ENCODE results near the gene PNPLA1.

The PNPLA1 gene

DNA sequence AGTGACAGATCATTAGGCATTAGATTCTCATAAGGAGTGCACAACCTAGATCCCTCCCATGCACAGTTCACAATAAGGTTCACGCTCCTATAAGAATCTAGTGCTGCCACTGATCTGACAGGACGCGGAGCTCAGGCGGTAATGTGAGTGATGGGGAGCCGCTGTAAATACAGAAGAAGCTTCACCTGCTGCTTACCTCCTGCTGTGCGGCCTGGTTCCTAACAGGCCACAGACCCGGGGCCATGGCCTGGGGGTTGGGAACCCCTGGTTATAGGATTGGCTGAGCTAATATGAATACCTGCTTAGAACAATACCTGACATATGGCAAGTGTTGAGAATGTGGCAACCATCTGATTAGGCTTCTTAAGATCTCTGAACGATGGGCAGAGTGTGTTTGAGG lies 2.4 kb downstream of the PNPLA1 start:
- H3K9me3 ChIP-seq (ENCODE audit: control insufficient read depth, insufficient read depth, low read depth, low read length) = no peaks in the 10 kb centered on the region
- no peak overlapping the region for H3K27ac ChIP-seq (ENCODE audit: low read depth, low read length)

DNA sequence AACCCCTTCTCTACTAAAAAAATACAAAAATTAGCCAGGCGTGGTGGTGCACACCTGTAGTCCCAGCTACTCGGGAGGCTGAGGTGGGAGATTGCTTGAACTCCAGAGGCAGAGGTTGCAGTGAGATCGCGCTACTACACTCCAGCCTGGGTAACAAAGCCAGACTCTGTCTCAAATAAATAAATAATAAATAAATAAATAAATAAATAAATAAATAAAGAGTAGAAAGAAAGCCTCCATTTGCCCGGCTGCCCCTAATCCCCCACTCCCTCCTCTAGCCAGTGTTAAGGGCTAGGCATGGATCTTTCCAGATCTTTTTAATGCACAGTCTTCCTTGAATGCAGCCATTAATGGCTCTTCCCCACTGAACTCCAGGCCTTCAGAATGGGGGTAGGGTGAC lies 3.2 kb downstream of the PNPLA1 start:
- Histone ChIP-seq H3K27me3 (ENCODE audit: control insufficient read depth, insufficient read depth, low read length) (no peaks in the 10 kb centered on the region; the same call in 1 of the 2 replicates), H3K27ac (ENCODE audit: low read depth, low read length) (no peak overlapping the region), H3K4me3 (ENCODE audit: low read depth, low read length) (no peak overlapping the region), H3K4me1 (ENCODE audit: control insufficient read depth, insufficient read depth, low read length) (peaks cover 5% of the 10 kb centered on the region; the same call in 1 of the 2 replicates), H3K9ac (ENCODE audit: low read length) (no peak overlapping the region), H3K9me3 (ENCODE audit: control insufficient read depth, insufficient read depth, low read depth, low read length) (no peaks in the 10 kb centered on the region), H3K36me3 (ENCODE audit: control insufficient read depth, insufficient read depth, low read length) (no peaks in the 10 kb centered on the region)

More for the DNA sequence above, 2.4 kb downstream of the PNPLA1 start:
- Histone ChIP-seq H3K27me3 (ENCODE audit: control insufficient read depth, insufficient read depth, low read length) (no peaks in the 10 kb centered on the region; the same call in 1 of the 2 replicates), H3K9ac (ENCODE audit: low read length) (no peak overlapping the region), H3K4me1 (ENCODE audit: control insufficient read depth, insufficient read depth, low read length) (peaks cover 5% of the 10 kb centered on the region; the same call in 1 of the 2 replicates), H3K4me3 (ENCODE audit: low read depth, low read length) (no peak overlapping the region), H3K36me3 (ENCODE audit: control insufficient read depth, insufficient read depth, low read length) (no peaks in the 10 kb centered on the region)

DNA sequence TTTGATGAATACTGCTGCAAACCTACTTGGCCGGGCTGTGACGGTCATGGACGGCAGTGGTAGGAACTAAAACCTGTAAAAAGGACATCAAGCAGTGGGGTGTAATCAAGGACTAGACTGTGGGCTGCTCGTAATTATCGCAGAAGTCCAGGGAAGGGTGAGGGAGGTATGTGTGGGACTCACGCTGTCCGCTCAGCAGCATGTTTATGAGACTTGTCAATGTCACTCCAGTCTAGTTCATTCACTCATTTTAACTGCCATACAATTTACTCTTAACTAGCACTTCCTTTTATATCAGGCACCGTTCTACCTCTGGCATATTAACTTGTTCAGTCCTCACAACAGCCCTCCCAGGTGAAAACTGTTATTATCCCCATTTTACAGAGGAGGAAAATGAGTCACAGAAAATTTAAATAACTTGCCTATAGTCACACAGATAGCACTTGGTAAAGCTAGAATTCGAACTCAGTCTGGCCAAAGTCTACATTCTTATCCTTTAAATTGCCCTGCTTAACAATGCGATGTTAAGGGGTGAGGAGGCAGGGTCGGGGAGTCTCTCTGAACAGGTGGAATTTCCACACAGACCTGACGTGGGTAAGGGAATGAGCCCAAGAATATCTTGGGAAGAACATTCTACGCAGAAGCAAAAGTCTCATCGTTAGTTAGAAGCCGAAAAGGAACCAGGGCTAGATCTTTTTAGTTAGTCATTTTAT lies 4.1 kb downstream of the PNPLA1 start:
- Histone ChIP-seq H3K9me3 (ENCODE audit: control insufficient read depth, insufficient read depth, low read depth, low read length) (no peaks in the 10 kb centered on the region), H3K4me3 (ENCODE audit: low read depth, low read length) (no peak overlapping the region), H3K4me1 (ENCODE audit: control insufficient read depth, insufficient read depth, low read length) (peaks cover 5% of the 10 kb centered on the region; the same call in 1 of the 2 replicates), H3K27me3 (ENCODE audit: control insufficient read depth, insufficient read depth, low read length) (no peaks in the 10 kb centered on the region; the same call in 1 of the 2 replicates), H3K36me3 (ENCODE audit: control insufficient read depth, insufficient read depth, low read length) (no peaks in the 10 kb centered on the region), H3K27ac (ENCODE audit: low read depth, low read length) (no peak overlapping the region), H3K9ac (ENCODE audit: low read length) (no peak overlapping the region)

DNA sequence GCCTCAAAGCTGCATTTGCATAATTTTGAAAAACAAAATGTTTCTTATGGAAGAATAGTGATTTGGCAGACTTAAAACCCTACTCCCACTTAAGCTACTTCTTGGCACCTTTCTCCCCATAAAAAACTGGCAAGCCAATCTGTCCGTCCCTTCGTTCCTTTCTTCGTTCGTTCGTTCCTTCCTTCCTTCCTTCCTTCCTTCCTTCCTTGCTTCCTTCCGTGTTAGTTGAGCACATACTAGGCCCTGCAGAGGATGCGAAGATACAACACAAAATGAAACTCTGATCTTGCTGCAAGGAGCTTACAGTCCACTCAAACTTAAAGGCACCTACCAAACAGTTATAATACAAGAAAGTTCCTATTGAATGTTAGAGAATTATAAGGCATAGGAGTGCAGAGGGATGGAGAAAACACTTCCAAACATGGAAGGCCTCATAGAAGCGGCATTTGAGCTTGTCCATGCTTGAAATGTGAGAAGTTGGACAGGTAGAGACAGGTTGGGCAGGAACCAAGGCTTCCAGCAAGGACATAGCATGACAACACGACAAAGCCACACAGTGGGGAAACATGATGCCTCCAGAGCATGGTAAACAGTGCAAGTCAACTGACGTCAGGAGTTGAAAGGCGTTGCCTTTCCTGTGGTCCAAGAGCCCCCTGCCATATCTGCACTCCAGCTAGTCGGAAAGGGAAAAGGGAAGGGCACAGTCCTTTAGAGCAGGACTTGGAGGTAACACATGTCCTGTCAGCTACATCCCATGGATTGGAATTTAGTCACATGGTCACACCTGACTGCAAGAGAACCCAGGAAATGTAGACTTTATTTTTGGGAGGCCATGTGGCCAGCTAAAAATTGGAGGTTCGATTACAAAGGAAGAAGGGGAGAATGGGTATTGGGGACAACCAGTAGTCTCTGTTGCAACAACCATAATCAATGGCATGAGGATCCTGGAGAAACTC lies 7.0 kb downstream of the PNPLA1 start:
- H3K27ac ChIP-seq (ENCODE audit: low read depth, low read length) = no peak overlapping the region
- no peaks in the 10 kb centered on the region; the same call in 1 of the 2 replicates for H3K27me3 ChIP-seq (ENCODE audit: control insufficient read depth, insufficient read depth, low read length)
- H3K9ac ChIP-seq (ENCODE audit: low read length) = no peak overlapping the region
- no peaks in the 10 kb centered on the region for H3K4me1 ChIP-seq (ENCODE audit: control insufficient read depth, insufficient read depth, low read length)
- H3K4me3 ChIP-seq (ENCODE audit: low read depth, low read length) = no peak overlapping the region
- H3K9me3 ChIP-seq (ENCODE audit: control insufficient read depth, insufficient read depth, low read depth, low read length) = no peaks in the 10 kb centered on the region
- H3K36me3 ChIP-seq (ENCODE audit: control insufficient read depth, insufficient read depth, low read length) = no peaks in the 10 kb centered on the region

DNA sequence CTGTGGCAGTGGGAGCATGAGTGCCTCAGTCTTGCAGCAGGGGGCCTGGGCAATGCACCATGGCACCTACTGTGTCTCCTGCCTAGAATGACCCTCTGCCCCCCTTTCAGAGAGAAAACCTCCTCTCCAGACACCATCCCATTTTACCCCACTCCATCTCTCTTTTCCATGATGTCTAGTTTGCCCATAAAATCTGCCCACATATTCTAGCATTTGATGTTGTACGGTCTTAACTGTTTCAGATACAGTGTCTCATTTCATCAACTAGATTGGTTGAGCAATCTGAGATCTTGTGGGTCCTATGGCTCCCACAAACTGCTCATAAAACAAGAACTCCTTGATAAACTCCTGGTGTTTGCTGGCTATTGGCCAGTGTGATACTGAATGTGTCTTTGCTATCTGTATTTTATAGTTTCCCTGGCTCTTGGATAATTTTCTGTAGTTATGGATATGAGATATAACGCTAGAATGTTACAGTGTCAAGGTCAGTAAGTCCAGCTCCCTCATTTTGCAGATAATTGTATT lies 8.1 kb downstream of the PNPLA1 start:
- H3K4me3 ChIP-seq (ENCODE audit: low read depth, low read length) = no peak overlapping the region
- no peaks in the 10 kb centered on the region; the same call in 1 of the 2 replicates for H3K27me3 ChIP-seq (ENCODE audit: control insufficient read depth, insufficient read depth, low read length)
- no peaks in the 10 kb centered on the region for H3K4me1 ChIP-seq (ENCODE audit: control insufficient read depth, insufficient read depth, low read length)
- H3K27ac ChIP-seq (ENCODE audit: low read depth, low read length) = no peak overlapping the region
- H3K9ac ChIP-seq (ENCODE audit: low read length) = no peak overlapping the region
- H3K36me3 ChIP-seq (ENCODE audit: control insufficient read depth, insufficient read depth, low read length) = no peaks in the 10 kb centered on the region
- no peaks in the 10 kb centered on the region for H3K9me3 ChIP-seq (ENCODE audit: control insufficient read depth, insufficient read depth, low read depth, low read length)

DNA sequence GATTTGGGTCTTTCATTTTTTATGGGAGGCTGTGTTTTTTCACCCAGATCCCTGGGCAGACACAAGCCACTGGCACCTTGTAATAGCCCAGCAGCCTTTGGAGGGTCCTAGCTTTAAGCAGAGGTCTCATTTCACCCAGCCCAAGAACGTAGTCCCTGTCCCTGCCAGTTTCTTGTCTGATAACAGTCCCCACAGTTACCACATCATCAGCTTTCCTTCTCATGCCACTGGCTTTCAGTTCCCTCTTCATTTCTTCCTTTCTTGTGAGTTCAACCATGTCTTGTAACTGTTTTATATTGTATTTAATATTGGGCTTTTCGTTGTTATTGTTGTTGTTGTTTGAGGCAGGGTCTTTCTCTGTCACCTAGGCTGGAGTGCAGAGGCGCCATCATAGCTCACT lies 10.6 kb downstream of the PNPLA1 start:
- Histone ChIP-seq H3K4me3 (ENCODE audit: low read depth, low read length) (no peak overlapping the region), H3K27ac (ENCODE audit: low read depth, low read length) (no peak overlapping the region), H3K27me3 (ENCODE audit: control insufficient read depth, insufficient read depth, low read length) (peaks cover 20% of the 10 kb centered on the region; the same call in 1 of the 2 replicates), H3K4me1 (ENCODE audit: control insufficient read depth, insufficient read depth, low read length) (no peaks in the 10 kb centered on the region), H3K9me3 (ENCODE audit: control insufficient read depth, insufficient read depth, low read depth, low read length) (no peaks in the 10 kb centered on the region), H3K9ac (ENCODE audit: low read length) (no peak overlapping the region), H3K36me3 (ENCODE audit: control insufficient read depth, insufficient read depth, low read length) (no peaks in the 10 kb centered on the region)

DNA sequence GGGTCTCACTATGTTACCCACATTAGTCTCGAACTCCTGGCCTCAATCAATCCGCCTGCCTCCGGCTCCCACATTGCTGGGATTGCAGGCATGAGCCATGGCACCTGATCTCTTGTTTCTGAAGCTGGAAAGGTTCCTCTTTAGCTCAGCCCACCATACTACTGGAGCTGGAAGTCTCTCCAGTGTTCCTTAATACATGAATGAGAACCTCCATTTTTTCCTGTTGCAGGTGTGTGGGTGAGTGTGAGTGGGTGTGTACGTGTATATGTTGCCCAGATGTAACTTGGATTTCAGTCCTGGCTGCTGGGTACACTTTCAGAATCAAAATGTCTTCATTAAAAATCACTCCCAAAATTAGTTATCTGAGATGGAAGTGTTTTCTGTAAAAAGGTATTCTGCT lies 11.1 kb downstream of the PNPLA1 start:
- Histone ChIP-seq H3K4me3 (ENCODE audit: low read depth, low read length) (no peak overlapping the region), H3K27me3 (ENCODE audit: control insufficient read depth, insufficient read depth, low read length) (peaks cover 25% of the 10 kb centered on the region; the same call in 1 of the 2 replicates), H3K36me3 (ENCODE audit: control insufficient read depth, insufficient read depth, low read length) (no peaks in the 10 kb centered on the region), H3K9ac (ENCODE audit: low read length) (no peak overlapping the region), H3K27ac (ENCODE audit: low read depth, low read length) (no peak overlapping the region), H3K9me3 (ENCODE audit: control insufficient read depth, insufficient read depth, low read depth, low read length) (no peaks in the 10 kb centered on the region), H3K4me1 (ENCODE audit: control insufficient read depth, insufficient read depth, low read length) (no peaks in the 10 kb centered on the region)

DNA sequence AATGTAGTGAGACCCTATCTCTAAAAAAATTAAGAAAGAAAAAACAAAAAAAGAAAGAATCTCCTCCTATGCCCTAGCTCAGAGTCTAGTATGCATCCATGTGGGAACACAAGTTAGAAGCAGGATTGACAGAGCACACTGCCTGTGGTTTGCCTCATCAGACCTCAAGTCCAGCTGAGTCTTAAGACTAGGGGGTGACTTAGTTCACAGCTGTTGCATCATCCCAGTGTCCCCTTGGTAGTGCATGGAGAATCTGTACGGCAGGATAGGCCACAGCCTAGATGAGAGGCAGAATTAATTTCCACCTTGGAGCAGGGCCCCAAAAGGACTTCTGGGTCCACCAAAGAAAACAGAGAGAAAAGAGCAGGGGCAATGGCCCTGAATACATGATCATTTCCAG lies 13.7 kb downstream of the PNPLA1 start:
- Histone ChIP-seq H3K36me3 (ENCODE audit: control insufficient read depth, insufficient read depth, low read length) (no peaks in the 10 kb centered on the region), H3K9me3 (ENCODE audit: control insufficient read depth, insufficient read depth, low read depth, low read length) (no peaks in the 10 kb centered on the region), H3K27ac (ENCODE audit: low read depth, low read length) (no peak overlapping the region), H3K9ac (ENCODE audit: low read length) (no peak overlapping the region), H3K4me3 (ENCODE audit: low read depth, low read length) (no peak overlapping the region), H3K27me3 (ENCODE audit: control insufficient read depth, insufficient read depth, low read length) (peaks cover 27% of the 10 kb centered on the region; the same call in 1 of the 2 replicates), H3K4me1 (ENCODE audit: control insufficient read depth, insufficient read depth, low read length) (no peaks in the 10 kb centered on the region)

DNA sequence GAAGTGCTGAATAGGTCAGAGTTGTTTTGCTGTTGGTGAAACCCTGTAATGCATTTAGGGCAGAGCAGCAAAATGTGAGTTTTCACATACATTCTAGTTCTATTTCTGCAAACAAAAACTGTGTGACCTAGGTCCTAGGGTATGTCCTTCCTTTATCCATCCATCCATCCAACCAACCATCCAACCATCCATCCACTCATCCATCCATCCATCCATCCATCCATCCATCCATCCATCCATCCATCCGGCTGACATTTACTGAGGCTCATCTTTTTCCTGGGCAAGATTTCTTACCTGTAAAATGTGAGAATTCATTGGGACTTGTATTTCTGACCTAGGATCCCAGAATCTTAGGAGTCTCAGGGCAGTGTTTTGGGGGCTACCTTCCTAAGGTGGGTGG lies 14.5 kb downstream of the PNPLA1 start:
- Histone ChIP-seq H3K36me3 (ENCODE audit: control insufficient read depth, insufficient read depth, low read length) (no peaks in the 10 kb centered on the region), H3K27me3 (ENCODE audit: control insufficient read depth, insufficient read depth, low read length) (peaks cover 27% of the 10 kb centered on the region; the same call in 1 of the 2 replicates), H3K4me3 (ENCODE audit: low read depth, low read length) (no peak overlapping the region), H3K9me3 (ENCODE audit: control insufficient read depth, insufficient read depth, low read depth, low read length) (no peaks in the 10 kb centered on the region), H3K27ac (ENCODE audit: low read depth, low read length) (no peak overlapping the region), H3K9ac (ENCODE audit: low read length) (no peak overlapping the region), H3K4me1 (ENCODE audit: control insufficient read depth, insufficient read depth, low read length) (peaks cover 3% of the 10 kb centered on the region; the same call in 1 of the 2 replicates)

DNA sequence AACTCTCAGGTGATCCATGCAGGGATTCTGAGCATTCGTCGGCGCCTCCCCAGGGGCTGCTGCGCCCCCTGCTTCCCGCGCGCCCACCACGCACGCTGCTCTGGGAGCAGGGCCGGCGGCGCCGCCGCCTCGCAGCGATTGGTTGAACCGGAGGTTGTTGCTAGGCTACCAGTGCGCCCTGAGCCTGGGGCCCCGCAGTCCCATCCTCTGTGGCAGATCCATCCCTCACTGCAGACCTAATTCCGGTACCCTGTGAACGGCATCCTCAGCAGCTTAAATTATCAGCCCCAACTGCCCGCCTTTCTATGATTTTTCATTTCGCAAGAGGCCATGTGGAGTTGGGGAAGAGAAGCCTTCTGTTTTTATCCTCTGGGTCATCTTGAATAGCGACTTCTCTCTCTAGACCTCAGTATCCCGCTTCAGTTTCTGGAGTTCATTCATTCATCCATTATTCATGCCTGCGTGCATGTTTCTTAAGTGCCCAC lies 15.4 kb downstream of the PNPLA1 start:
- H3K9me3 ChIP-seq (ENCODE audit: control insufficient read depth, insufficient read depth, low read depth, low read length) = no peaks in the 10 kb centered on the region
- H3K9ac ChIP-seq (ENCODE audit: low read length) = no peak overlapping the region
- no peaks in the 10 kb centered on the region for H3K36me3 ChIP-seq (ENCODE audit: control insufficient read depth, insufficient read depth, low read length)
- H3K4me3 ChIP-seq (ENCODE audit: low read depth, low read length) = no peak overlapping the region
- no peak overlapping the region for H3K27ac ChIP-seq (ENCODE audit: low read depth, low read length)
- H3K27me3 ChIP-seq (ENCODE audit: control insufficient read depth, insufficient read depth, low read length) = peaks cover 27% of the 10 kb centered on the region; the same call in 1 of the 2 replicates
- H3K4me1 ChIP-seq (ENCODE audit: control insufficient read depth, insufficient read depth, low read length) = peaks cover 3% of the 10 kb centered on the region; the same call in 1 of the 2 replicates

Measured in HUES6 (cell line).